HEK293 (cell line): Measurements from ENCODE around the gene SYNDIG1L.
"Not testable (repeated sequence)": the region's sequence is repeated elsewhere in the genome, so short reads cannot be mapped to it uniquely, and the experiment has no call there.

Experiments used
- CTCF ChIA-PET: fragments of 350-600 bp; formaldehyde crosslinking; extraction: SDS; loops from one replicate; lab custom pipeline; 2021; ENCODE audit warnings: antibody characterized with exemption; lab: Yijun Ruan, JAX
- POLR2A ChIA-PET: fragments of 300-600 bp; formaldehyde crosslinking; extraction: SDS; loops from one replicate; lab custom pipeline; 2020; ENCODE audit warnings: antibody characterized with exemption, inconsistent platforms; lab: Yijun Ruan, JAX
- H3K27ac ChIP-seq: fragments of 200-500 bp; sonication (Bioruptor generic); 2 replicates; pipeline ENCODE4 v1.5.1; 2014; ENCODE audit warnings: low read depth, low read length, control low read depth, inconsistent platforms; ENCODE audit errors: extremely low read depth
- H3K36me3 ChIP-seq, 2 experiments: fragments of 200-500 bp in 1 of 2; sonication (Bioruptor generic) in 1 of 2; 1 replicate in 1 of 2; 2 replicates in 1 of 2; pipeline ENCODE4 v1.5.1; 2014 to 2017; ENCODE audit warnings: inconsistent platforms in 2 of 2, low read length in 2 of 2; ENCODE audit not compliant: control insufficient read depth in 2 of 2, insufficient read depth in 1 of 2
- H3K4me1 ChIP-seq: fragments of 200-500 bp; sonication (Bioruptor generic); 2 replicates; pipeline ENCODE4 v1.5.1; 2014; ENCODE audit warnings: mild to moderate bottlenecking, low read length, inconsistent platforms; ENCODE audit not compliant: control insufficient read depth, insufficient read depth
- H3K4me3 ChIP-seq: 2 replicates; pipeline ENCODE4 v1.5.1; 2011; ENCODE audit warnings: low read depth, mild to moderate bottlenecking, control low read depth, low read length, moderate library complexity
- H3K9me3 ChIP-seq: fragments of 200-500 bp; sonication (Bioruptor generic); 2 replicates; pipeline ENCODE4 v1.5.1; 2014; ENCODE audit warnings: low read depth, low read length, inconsistent platforms; ENCODE audit not compliant: control insufficient read depth, insufficient read depth
- EGR2 ChIP-seq: fragments of 450-650 bp; formaldehyde crosslinking; IDR thresholded peaks from 2 replicates; pipeline ENCODE4 v1.5.1; 2016; ENCODE audit warnings: low read depth, missing biosample characterization, missing genetic modification characterization
- FEZF1 ChIP-seq: fragments of 450-650 bp; formaldehyde crosslinking; IDR thresholded peaks from 2 replicates; pipeline ENCODE4 v1.5.1; 2016; ENCODE audit warnings: missing biosample characterization, missing genetic modification characterization
- GLIS1 ChIP-seq: fragments of 450-650 bp; formaldehyde crosslinking; IDR thresholded peaks from 2 replicates; pipeline ENCODE4 v1.5.1; 2016; ENCODE audit warnings: missing biosample characterization, missing genetic modification characterization
- MZF1 ChIP-seq: fragments of 450-650 bp; formaldehyde crosslinking; IDR thresholded peaks from 2 replicates; pipeline ENCODE4 v1.5.1; 2017; ENCODE audit warnings: missing biosample characterization, missing genetic modification characterization, borderline replicate concordance
- SETDB1 ChIP-seq: IDR thresholded peaks from one replicate; pipeline ENCODE4 v1.6.1; 2017; ENCODE audit warnings: mild to moderate bottlenecking, low read length, moderate library complexity, mixed read lengths; ENCODE audit not compliant: insufficient read length
- TRIM28 ChIP-seq: IDR thresholded peaks from 2 replicates; pipeline ENCODE4 v1.6.1; 2011; ENCODE audit warnings: low read length, control low read depth, borderline replicate concordance
- ZBTB6 ChIP-seq: fragments of 450-650 bp; formaldehyde crosslinking; IDR thresholded peaks from 2 replicates; pipeline ENCODE4 v1.5.1; 2017; ENCODE audit warnings: missing biosample characterization, missing genetic modification characterization
- ZBTB8A ChIP-seq: fragments of 450-650 bp; formaldehyde crosslinking; IDR thresholded peaks from 2 replicates; pipeline ENCODE4 v1.5.1; 2016; ENCODE audit warnings: missing biosample characterization, missing genetic modification characterization
- ZFP37 ChIP-seq: fragments of 450-650 bp; formaldehyde crosslinking; IDR thresholded peaks from 2 replicates; pipeline ENCODE4 v1.5.1; 2016; ENCODE audit warnings: missing biosample characterization, missing genetic modification characterization
- ZNF10 ChIP-seq: fragments of 450-650 bp; formaldehyde crosslinking; IDR thresholded peaks from 2 replicates; pipeline ENCODE4 v1.5.1; 2017; ENCODE audit warnings: missing biosample characterization, missing genetic modification characterization
- ZNF223 ChIP-seq: fragments of 450-650 bp; formaldehyde crosslinking; IDR thresholded peaks from 2 replicates; pipeline ENCODE4 v1.5.1; 2016; ENCODE audit warnings: missing biosample characterization, missing genetic modification characterization
- ZNF274 ChIP-seq, 2 experiments: fragments of 200-500 bp in 1 of 2; fragments of 450-650 bp in 1 of 2; sonication (Bioruptor generic) in 1 of 2; formaldehyde crosslinking in 1 of 2; IDR thresholded peaks; 2 replicates each; pipeline versions ENCODE4 v1.5.1 to v1.6.1; 2014 to 2016; ENCODE audit warnings: borderline replicate concordance in 1 of 2, inconsistent platforms in 1 of 2, low read length in 1 of 2, missing biosample characterization in 1 of 2, missing genetic modification characterization in 1 of 2
- ZNF350 ChIP-seq: fragments of 450-650 bp; formaldehyde crosslinking; IDR thresholded peaks from 2 replicates; pipeline ENCODE4 v1.5.0; 2017; ENCODE audit warnings: missing biosample characterization, mild to moderate bottlenecking, missing genetic modification characterization
- ZNF362 ChIP-seq: fragments of 450-650 bp; formaldehyde crosslinking; IDR thresholded peaks from 2 replicates; pipeline ENCODE4 v1.5.1; 2016; ENCODE audit warnings: missing biosample characterization, missing genetic modification characterization
- ZNF549 ChIP-seq: fragments of 450-650 bp; IDR thresholded peaks from 2 replicates; pipeline ENCODE4 v1.5.1; 2018; ENCODE audit warnings: missing biosample characterization, missing genetic modification characterization, mild to moderate bottlenecking, inconsistent platforms, moderate library complexity
- ZNF555 ChIP-seq: fragments of 450-650 bp; formaldehyde crosslinking; conservative IDR thresholded peaks from 2 replicates; pipeline ENCODE4 v1.5.1; 2017; ENCODE audit warnings: missing biosample characterization, mild to moderate bottlenecking, missing genetic modification characterization, inconsistent platforms
- ZNF560 ChIP-seq: fragments of 450-650 bp; formaldehyde crosslinking; IDR thresholded peaks from 2 replicates; pipeline ENCODE4 v1.5.1; 2017; ENCODE audit warnings: missing biosample characterization, missing genetic modification characterization, borderline replicate concordance
- ZNF624 ChIP-seq: fragments of 450-650 bp; formaldehyde crosslinking; IDR thresholded peaks from 2 replicates; pipeline ENCODE4 v1.5.1; 2017; ENCODE audit warnings: missing biosample characterization, missing genetic modification characterization
- ZNF629 ChIP-seq: fragments of 450-650 bp; formaldehyde crosslinking; IDR thresholded peaks from 2 replicates; pipeline ENCODE4 v1.5.1; 2017; ENCODE audit warnings: missing biosample characterization, missing genetic modification characterization
- ZNF692 ChIP-seq: fragments of 450-650 bp; formaldehyde crosslinking; IDR thresholded peaks from 2 replicates; pipeline ENCODE4 v1.5.1; 2016; ENCODE audit warnings: missing biosample characterization, missing genetic modification characterization
- ZNF768 ChIP-seq: fragments of 450-650 bp; formaldehyde crosslinking; IDR thresholded peaks from 2 replicates; pipeline ENCODE4 v1.5.1; 2018; ENCODE audit warnings: missing biosample characterization, mild to moderate bottlenecking, missing genetic modification characterization
- ZNF791 ChIP-seq: fragments of 450-650 bp; formaldehyde crosslinking; IDR thresholded peaks from 2 replicates; pipeline ENCODE4 v1.5.1; 2016; ENCODE audit warnings: missing biosample characterization, missing genetic modification characterization
- ZNF792 ChIP-seq: fragments of 450-650 bp; formaldehyde crosslinking; IDR thresholded peaks from 2 replicates; pipeline ENCODE4 v1.5.1; 2016; ENCODE audit warnings: missing biosample characterization, missing genetic modification characterization

Gene SYNDIG1L

DNA sequence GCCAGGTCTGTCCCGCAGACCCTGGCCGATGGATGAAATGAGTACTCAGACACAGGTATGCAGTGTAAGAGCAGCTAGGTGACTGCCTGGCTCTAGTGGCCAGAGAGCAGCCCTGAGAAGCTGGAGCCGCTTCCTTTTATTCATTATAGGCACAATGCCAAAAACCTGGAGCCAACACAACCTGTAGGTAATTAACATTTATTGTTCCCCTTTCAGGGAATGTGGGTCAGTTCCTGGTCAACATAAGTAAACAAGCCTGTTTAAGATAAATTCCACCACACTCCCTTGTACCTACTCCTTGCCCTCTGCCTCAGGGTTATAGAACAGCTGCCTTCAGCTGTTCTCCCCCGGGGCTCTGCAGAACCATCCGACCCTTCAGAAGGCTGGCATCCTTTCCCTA, 28.4 kb upstream of the SYNDIG1L start:
- H3K27ac ChIP-seq, POLR2A ChIA-PET, H3K4me3 ChIP-seq, H3K4me1 ChIP-seq, H3K36me3 ChIP-seq, H3K9me3 ChIP-seq: not testable (repeated sequence)
- CTCF ChIA-PET: interaction anchor here (0.9 kb wide), 1 partner anchor 9 kb away, joined by 3 read pairs; no protein-coding TSS in a partner anchor
- peak; percentile 67; the same call in 1 of the 2 replicates for TF ChIP-seq ZBTB6
- TF ChIP-seq SETDB1: peak; percentile 51
- peak; percentile 33; the same call in 1 of the 2 replicates for TF ChIP-seq TRIM28

DNA sequence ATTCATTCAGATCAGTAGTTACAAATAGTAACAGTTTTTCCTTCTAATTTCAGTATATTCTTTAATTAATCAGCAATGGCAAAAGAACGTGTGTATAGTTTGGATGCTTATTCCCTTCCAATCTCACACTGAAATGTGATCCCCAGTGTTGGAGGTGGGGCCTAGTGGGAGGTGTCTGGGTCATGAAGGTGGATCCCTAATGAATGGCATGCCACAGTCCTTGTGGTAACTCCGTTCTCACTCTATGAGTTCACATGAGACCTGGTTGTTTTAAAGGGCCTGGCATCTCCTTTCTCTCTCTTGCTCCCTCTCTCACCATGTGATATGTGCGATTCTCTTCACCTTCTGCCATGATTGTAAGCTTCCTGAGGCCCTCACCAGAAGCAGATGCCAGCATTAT, 18.9 kb upstream of the SYNDIG1L start:
- TF ChIP-seq MZF1 (peak; percentile 18; the same call in 1 of the 2 replicates), ZNF629 (no peak), GLIS1 (peak; percentile 36)
- Histone ChIP-seq H3K4me3 (no peak overlapping the region), H3K27ac (no peak overlapping the region), H3K4me1 (no peaks in the 10 kb centered on the region), H3K9me3 (no peaks in the 10 kb centered on the region), H3K36me3 (no peaks in the 10 kb centered on the region)
- ChIA-PET CTCF (no interaction called here), POLR2A (no interaction called here)

DNA sequence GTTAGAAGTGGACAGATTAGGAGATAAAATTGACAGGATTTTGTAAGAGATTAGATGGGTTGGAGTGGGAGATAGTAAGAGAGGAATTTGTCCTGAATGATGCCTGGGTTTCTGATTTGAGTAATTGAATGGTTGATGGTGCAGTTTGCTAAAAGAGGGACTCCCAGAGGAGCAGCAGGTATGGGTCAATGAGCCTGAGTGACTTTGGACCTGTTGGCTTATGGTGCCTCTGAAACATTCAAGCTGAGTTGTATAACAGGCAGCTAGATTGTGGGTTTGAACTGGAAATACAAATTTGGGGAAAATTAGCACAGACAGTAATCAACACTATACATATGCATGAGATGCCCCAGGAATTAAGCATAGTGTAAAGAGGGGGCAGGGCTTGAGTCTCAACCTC, 16.7 kb upstream of the SYNDIG1L start:
- CTCF ChIA-PET: interaction anchor here (2.2 kb wide), 1 partner anchor 16 kb away, joined by 10 read pairs; no protein-coding TSS in a partner anchor
- no peak overlapping the region for H3K4me3 ChIP-seq
- TF ChIP-seq ZNF692 (tag by site-specific recombination) (no peak), ZNF768 (tag by site-specific recombination) (no peak), ZBTB8A (tag by site-specific recombination) (no peak), ZNF555 (tag by site-specific recombination) (no peak)
- H3K27ac ChIP-seq: no peak overlapping the region
- H3K9me3 ChIP-seq: no peaks in the 10 kb centered on the region
- no peaks in the 10 kb centered on the region for H3K4me1 ChIP-seq
- POLR2A ChIA-PET: interaction anchor here (1.8 kb wide), 1 partner anchor 51 kb away, joined by 4 read pairs; the partner anchor contains the start of genes ISCA2 and NPC2
- H3K36me3 ChIP-seq: no peaks in the 10 kb centered on the region

DNA sequence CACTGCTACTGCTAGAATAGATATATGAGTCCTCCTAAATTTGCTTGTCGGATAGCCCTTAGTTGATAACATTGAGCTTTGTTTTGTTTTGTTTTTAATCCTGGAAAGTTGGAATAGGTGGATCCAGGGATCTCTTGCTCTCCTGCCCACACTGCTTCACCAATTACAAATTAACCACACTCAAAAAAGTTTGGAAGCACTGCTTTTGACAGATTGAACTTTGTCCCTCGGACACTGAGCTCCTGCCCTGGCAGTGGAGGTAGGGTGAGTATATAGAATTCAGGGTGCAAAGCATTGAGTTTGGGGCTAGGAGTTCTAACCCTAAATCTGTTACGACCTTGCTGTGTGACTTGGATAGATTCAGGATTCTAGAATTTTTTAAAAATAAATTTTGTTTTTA, 15.1 kb upstream of the SYNDIG1L start:
- ChIA-PET POLR2A (no interaction called here), CTCF (no interaction called here)
- Histone ChIP-seq H3K9me3 (no peaks in the 10 kb centered on the region), H3K36me3 (no peaks in the 10 kb centered on the region), H3K4me3 (no peak overlapping the region), H3K27ac (no peak overlapping the region), H3K4me1 (no peaks in the 10 kb centered on the region)
- TF ChIP-seq ZNF350 (tag by site-specific recombination): no peak
- TF ChIP-seq EGR2: no peak
- TF ChIP-seq FEZF1 (tag by site-specific recombination): no peak
- no peak for TF ChIP-seq ZFP37
- no peak for TF ChIP-seq ZNF692 (tag by site-specific recombination)
- no peak for TF ChIP-seq ZNF560 (tag by site-specific recombination)
- TF ChIP-seq ZNF274 (IDR thresholded peaks at IDR 0.05; ENCODE audit: low read length): no peak
- no peak for TF ChIP-seq ZNF274 (tag by site-specific recombination; IDR thresholded peaks at IDR 0.05; ENCODE audit: borderline replicate concordance)
- TF ChIP-seq ZNF223 (tag by site-specific recombination): no peak
- no peak for TF ChIP-seq ZNF792
- no peak for TF ChIP-seq ZNF362 (tag by site-specific recombination)
- TF ChIP-seq ZNF10: no peak
- TF ChIP-seq ZNF624 (tag by site-specific recombination): no peak
- no peak for TF ChIP-seq ZNF549 (tag by site-specific recombination)
- TF ChIP-seq ZNF791 (tag by site-specific recombination): no peak
